GM23338 (cell line): Measurements from ENCODE around the gene TMEM245. TPM values are rescaled to one million over a fixed set of nuclear protein-coding genes. Genes with fewer than 3 reads are reported as not detected.

Experiments
- ATAC-seq: fragments of 200-7000 bp; cut with Tn5 transposase; 3 replicates; pipeline ENCODE4 v1.9.1; 2020
- DNase-seq: peaks from one replicate; pipeline ENCODE4 v3.0.0-alpha.2; 2015; ENCODE audit warnings: low spot score
- H2AFZ ChIP-seq: fragments of 200-600 bp; sonication (generic); 2 replicates; pipeline ENCODE4 v1.8.0; 2016; ENCODE audit warnings: antibody characterized with exemption, mild to moderate bottlenecking, moderate library complexity
- H3F3A ChIP-seq: fragments of 200-600 bp; sonication (generic); replicated peaks from 2 replicates; pipeline ENCODE4 v1.8.0; 2017; ENCODE audit warnings: antibody characterized with exemption, mixed run types, low read depth
- H3K27ac ChIP-seq: fragments of 200-600 bp; sonication (generic); 2 replicates; pipeline ENCODE4 v1.6.1; 2016; ENCODE audit warnings: low read depth
- H3K27me3 ChIP-seq: fragments of 200-600 bp; sonication (generic); 2 replicates; pipeline ENCODE4 v1.8.0; 2016; ENCODE audit warnings: mild to moderate bottlenecking, mixed run types, moderate library complexity; ENCODE audit not compliant: insufficient read depth
- H3K36me3 ChIP-seq: fragments of 200-600 bp; sonication (generic); 2 replicates; pipeline ENCODE4 v1.8.0; 2016; ENCODE audit warnings: mild to moderate bottlenecking; ENCODE audit not compliant: insufficient read depth
- H3K4me1 ChIP-seq: fragments of 200-600 bp; sonication (generic); 2 replicates; pipeline ENCODE4 v1.8.0; 2016; ENCODE audit warnings: mild to moderate bottlenecking, moderate library complexity; ENCODE audit not compliant: insufficient read depth
- H3K4me2 ChIP-seq: fragments of 200-600 bp; sonication (generic); 2 replicates; pipeline ENCODE4 v1.7.1; 2017; ENCODE audit warnings: mixed run types
- H3K4me3 ChIP-seq: fragments of 200-600 bp; sonication (generic); 2 replicates; pipeline ENCODE4 v1.6.1; 2016; ENCODE audit warnings: mixed run types
- H3K79me2 ChIP-seq: fragments of 200-600 bp; sonication (generic); replicated peaks from 2 replicates; pipeline ENCODE4 v1.8.0; 2017; ENCODE audit warnings: mild to moderate bottlenecking; ENCODE audit not compliant: insufficient read depth
- H3K9me2 ChIP-seq: fragments of 200-600 bp; sonication (generic); 2 replicates; pipeline ENCODE4 v1.8.0; 2017; ENCODE audit not compliant: insufficient read depth
- H4K20me1 ChIP-seq: fragments of 200-600 bp; sonication (generic); replicated peaks from 2 replicates; pipeline ENCODE4 v1.8.0; 2017; ENCODE audit warnings: mild to moderate bottlenecking; ENCODE audit not compliant: insufficient read depth
- H3K27ac Mint-ChIP-seq: 2 replicates; pipeline ENCODE4 v1.8.0; 2020; ENCODE audit warnings: inconsistent platforms, mild to moderate bottlenecking, moderate library complexity, mixed read lengths
- H3K27me3 Mint-ChIP-seq: 3 replicates; pipeline ENCODE4 v1.8.0; 2022; ENCODE audit warnings: low read depth, mild to moderate bottlenecking, moderate library complexity, mixed read lengths, inconsistent platforms; ENCODE audit not compliant: insufficient read depth, poor library complexity
- H3K36me3 Mint-ChIP-seq: 3 replicates; pipeline ENCODE4 v1.8.0; 2021; ENCODE audit warnings: low read depth, mild to moderate bottlenecking, inconsistent platforms, moderate library complexity, mixed read lengths
- H3K4me1 Mint-ChIP-seq: 3 replicates; pipeline ENCODE4 v1.8.0; 2020; ENCODE audit warnings: mild to moderate bottlenecking, inconsistent platforms, mixed read lengths
- H3K4me3 Mint-ChIP-seq: 3 replicates; pipeline ENCODE4 v1.8.0; 2021; ENCODE audit warnings: moderate library complexity, mild to moderate bottlenecking, inconsistent platforms, mixed read lengths
- H3K9me3 Mint-ChIP-seq: 3 replicates; pipeline ENCODE4 v1.8.0; 2020; ENCODE audit warnings: moderate library complexity, mild to moderate bottlenecking, inconsistent platforms, mixed read lengths
- CREB1 ChIP-seq: fragments of 250-450 bp; sonication (Bioruptor Pico); IDR thresholded peaks from 2 replicates; pipeline ENCODE4 v1.5.0; 2020; ENCODE audit warnings: low read depth, mild to moderate bottlenecking, moderate library complexity
- EZH2 ChIP-seq: fragments of 200-600 bp; sonication (generic); IDR thresholded peaks from one replicate; pipeline ENCODE4 v1.8.0; 2017; ENCODE audit warnings: antibody characterized with exemption, mild to moderate bottlenecking, low read depth; ENCODE audit not compliant: unreplicated experiment
- EZH2phosphoT487 ChIP-seq: fragments of 200-600 bp; sonication (generic); IDR thresholded peaks from one replicate; pipeline ENCODE4 v1.8.1; 2018; ENCODE audit warnings: antibody characterized with exemption; ENCODE audit not compliant: unreplicated experiment
- JUNB ChIP-seq: IDR thresholded peaks from one replicate; pipeline ENCODE4 v1.6.1; 2016; ENCODE audit warnings: antibody characterized with exemption; ENCODE audit not compliant: unreplicated experiment
- NANOG ChIP-seq: IDR thresholded peaks from 2 replicates; pipeline ENCODE4 v1.6.1; 2016; ENCODE audit warnings: antibody characterized with exemption, borderline replicate concordance
- POLR2AphosphoS5 ChIP-seq: IDR thresholded peaks from 2 replicates; pipeline ENCODE4 v1.6.1; 2016; ENCODE audit warnings: antibody characterized with exemption, low read depth
- STAT1 ChIP-seq: IDR thresholded peaks from one replicate; pipeline ENCODE4 v1.6.1; 2016; ENCODE audit warnings: antibody characterized with exemption; ENCODE audit not compliant: unreplicated experiment
- ZNF114 ChIP-seq: fragments of 250-450 bp; sonication (Bioruptor Pico); IDR thresholded peaks from 2 replicates; pipeline ENCODE4 v1.5.0; 2020; ENCODE audit warnings: mild to moderate bottlenecking, moderate library complexity
- ZNF331 ChIP-seq: fragments of 250-450 bp; sonication (Bioruptor Pico); IDR thresholded peaks from 2 replicates; pipeline ENCODE4 v1.5.0; 2020; ENCODE audit warnings: low read depth, mild to moderate bottlenecking, moderate library complexity
- polyA plus RNA-seq: library from polyadenylated mRNA; unstranded; fragments of >200 nt; fragmentation: Nextera tagmentation; extraction: Ambion mirVana; gene quantifications from 2 replicates; pipeline ENCODE4 v1.2.1, GENCODE V29; 2016
- total RNA-seq: library from RNA; depleted of rRNA; stranded (reverse); fragments of >200 nt; shearing (Covaris generic); gene quantifications from 2 replicates; pipeline ENCODE4 v1.2.3, GENCODE V29; 2014
- TF ChIP-seq, protein P1 (sequence below): IDR thresholded peaks from 2 replicates; pipeline ENCODE4 v1.6.1; 2016; ENCODE audit warnings: antibody characterized with exemption
- TF ChIP-seq, protein P2 (sequence below), 2 experiments: fragments of 200-600 bp in 1 of 2; sonication (generic) in 1 of 2; conservative IDR thresholded peaks; 2 replicates each; pipeline versions ENCODE4 v1.5.1 to v1.6.1; 2016 to 2017; ENCODE audit warnings: antibody characterized with exemption in 2 of 2, low read depth in 2 of 2, mild to moderate bottlenecking in 2 of 2, moderate library complexity in 1 of 2
- TF ChIP-seq, protein P3 (sequence below): IDR thresholded peaks from one replicate; pipeline ENCODE4 v1.6.1; 2018; ENCODE audit warnings: antibody characterized with exemption; ENCODE audit not compliant: unreplicated experiment

Gene TMEM245
- total and polyA plus RNA-seq, 2 experiments from 2014 or later: 17.3 to 64.1 TPM

DNA sequence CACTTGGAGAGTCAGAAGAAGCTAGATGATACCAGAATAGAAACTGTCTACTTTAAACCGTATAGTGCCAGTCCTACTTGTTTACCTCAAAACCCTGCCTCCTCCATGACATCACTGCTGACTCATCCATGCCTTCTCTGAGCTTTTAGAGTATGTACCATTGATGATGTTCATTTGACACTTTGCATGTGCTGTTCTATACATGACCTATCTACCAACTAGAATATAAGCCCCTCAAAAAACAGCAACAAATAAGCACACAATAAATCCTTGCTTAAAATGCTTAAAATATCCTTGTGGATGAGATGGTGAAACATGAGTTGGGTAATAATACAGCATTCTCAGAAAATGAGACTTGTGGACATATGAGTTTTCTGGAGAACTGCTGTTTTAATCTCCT lies 109.0 kb downstream of the TMEM245 start:
- Mint-ChIP-seq H3K4me1 (peaks cover 28% of the 10 kb centered on the region), H3K27ac (no peak overlapping the region), H3K9me3 (no peaks in the 10 kb centered on the region), H3K27me3 (peaks cover 13% of the 10 kb centered on the region), H3K4me3 (no peak overlapping the region), H3K36me3 (peaks cover 2% of the 10 kb centered on the region; the same call in 1 of the 3 replicates)
- Histone ChIP-seq H3F3A (peaks cover 6% of the 10 kb centered on the region), H3K79me2 (peaks cover 62% of the 10 kb centered on the region), H3K4me1 (peaks cover 23% of the 10 kb centered on the region), H3K4me3 (no peak overlapping the region), H3K36me3 (no peaks in the 10 kb centered on the region), H3K27me3 (peaks cover 13% of the 10 kb centered on the region), H3K9me2 (no peaks in the 10 kb centered on the region), H4K20me1 (peaks cover 23% of the 10 kb centered on the region), H2AFZ (no peak overlapping the region), H3K4me2 (no peak overlapping the region), H3K27ac (no peak overlapping the region)
- TF ChIP-seq, protein P1, sequence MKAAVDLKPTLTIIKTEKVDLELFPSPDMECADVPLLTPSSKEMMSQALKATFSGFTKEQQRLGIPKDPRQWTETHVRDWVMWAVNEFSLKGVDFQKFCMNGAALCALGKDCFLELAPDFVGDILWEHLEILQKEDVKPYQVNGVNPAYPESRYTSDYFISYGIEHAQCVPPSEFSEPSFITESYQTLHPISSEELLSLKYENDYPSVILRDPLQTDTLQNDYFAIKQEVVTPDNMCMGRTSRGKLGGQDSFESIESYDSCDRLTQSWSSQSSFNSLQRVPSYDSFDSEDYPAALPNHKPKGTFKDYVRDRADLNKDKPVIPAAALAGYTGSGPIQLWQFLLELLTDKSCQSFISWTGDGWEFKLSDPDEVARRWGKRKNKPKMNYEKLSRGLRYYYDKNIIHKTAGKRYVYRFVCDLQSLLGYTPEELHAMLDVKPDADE: no peak
- ATAC-seq (no peak), DNase-seq (no peak)

DNA sequence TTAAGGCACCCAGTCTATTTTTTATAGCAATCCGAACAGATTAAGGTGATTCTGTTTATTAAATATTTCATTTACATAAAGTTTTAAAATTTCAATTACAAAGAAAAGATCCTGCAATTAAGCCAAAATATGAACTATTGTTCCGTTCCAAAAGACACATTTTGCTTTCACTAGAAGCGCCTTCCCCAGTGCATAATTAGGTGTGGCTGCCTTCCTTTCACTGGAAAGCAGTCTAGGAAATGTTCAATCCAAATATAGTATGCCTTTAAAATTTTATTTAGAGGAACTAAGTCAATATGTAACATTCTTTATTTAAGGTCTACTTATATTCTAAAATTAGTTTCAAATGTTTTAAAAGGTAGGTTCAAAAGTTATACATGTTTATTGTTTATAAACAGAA lies 114.1 kb downstream of the TMEM245 start:
- Histone ChIP-seq H3K4me2 (no peak overlapping the region), H4K20me1 (peaks cover 12% of the 10 kb centered on the region), H3K27me3 (no peaks in the 10 kb centered on the region), H3K36me3 (peaks cover 7% of the 10 kb centered on the region), H3K4me1 (no peaks in the 10 kb centered on the region), H2AFZ (no peak overlapping the region), H3K79me2 (peaks cover 88% of the 10 kb centered on the region), H3F3A (no peaks in the 10 kb centered on the region), H3K9me2 (no peaks in the 10 kb centered on the region), H3K27ac (no peak overlapping the region), H3K4me3 (no peak overlapping the region)
- Mint-ChIP-seq H3K36me3 (peaks cover 32% of the 10 kb centered on the region), H3K27ac (no peak overlapping the region), H3K4me1 (peaks cover under 1% of the 10 kb centered on the region; the same call in 2 of the 3 replicates), H3K9me3 (peaks cover 26% of the 10 kb centered on the region), H3K27me3 (peaks cover 4% of the 10 kb centered on the region), H3K4me3 (no peak overlapping the region)
- no peak for DNase-seq
- ATAC-seq: no peak
- no peak for TF ChIP-seq JUNB
- TF ChIP-seq, protein P1: no peak
- no peak for TF ChIP-seq EZH2phosphoT487
- TF ChIP-seq POLR2AphosphoS5: no peak
- no peak for TF ChIP-seq CREB1 (CRISPR knock-in tag)
- TF ChIP-seq ZNF114 (CRISPR knock-in tag): no peak
- TF ChIP-seq NANOG: no peak
- no peak for TF ChIP-seq EZH2
- TF ChIP-seq STAT1: no peak
- TF ChIP-seq ZNF331 (CRISPR knock-in tag): no peak
- TF ChIP-seq, protein P2, sequence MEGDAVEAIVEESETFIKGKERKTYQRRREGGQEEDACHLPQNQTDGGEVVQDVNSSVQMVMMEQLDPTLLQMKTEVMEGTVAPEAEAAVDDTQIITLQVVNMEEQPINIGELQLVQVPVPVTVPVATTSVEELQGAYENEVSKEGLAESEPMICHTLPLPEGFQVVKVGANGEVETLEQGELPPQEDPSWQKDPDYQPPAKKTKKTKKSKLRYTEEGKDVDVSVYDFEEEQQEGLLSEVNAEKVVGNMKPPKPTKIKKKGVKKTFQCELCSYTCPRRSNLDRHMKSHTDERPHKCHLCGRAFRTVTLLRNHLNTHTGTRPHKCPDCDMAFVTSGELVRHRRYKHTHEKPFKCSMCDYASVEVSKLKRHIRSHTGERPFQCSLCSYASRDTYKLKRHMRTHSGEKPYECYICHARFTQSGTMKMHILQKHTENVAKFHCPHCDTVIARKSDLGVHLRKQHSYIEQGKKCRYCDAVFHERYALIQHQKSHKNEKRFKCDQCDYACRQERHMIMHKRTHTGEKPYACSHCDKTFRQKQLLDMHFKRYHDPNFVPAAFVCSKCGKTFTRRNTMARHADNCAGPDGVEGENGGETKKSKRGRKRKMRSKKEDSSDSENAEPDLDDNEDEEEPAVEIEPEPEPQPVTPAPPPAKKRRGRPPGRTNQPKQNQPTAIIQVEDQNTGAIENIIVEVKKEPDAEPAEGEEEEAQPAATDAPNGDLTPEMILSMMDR (conservative IDR thresholded peaks at IDR 0.05; ENCODE audit: low read depth in 2 of 2): no peak
- TF ChIP-seq, protein P3, sequence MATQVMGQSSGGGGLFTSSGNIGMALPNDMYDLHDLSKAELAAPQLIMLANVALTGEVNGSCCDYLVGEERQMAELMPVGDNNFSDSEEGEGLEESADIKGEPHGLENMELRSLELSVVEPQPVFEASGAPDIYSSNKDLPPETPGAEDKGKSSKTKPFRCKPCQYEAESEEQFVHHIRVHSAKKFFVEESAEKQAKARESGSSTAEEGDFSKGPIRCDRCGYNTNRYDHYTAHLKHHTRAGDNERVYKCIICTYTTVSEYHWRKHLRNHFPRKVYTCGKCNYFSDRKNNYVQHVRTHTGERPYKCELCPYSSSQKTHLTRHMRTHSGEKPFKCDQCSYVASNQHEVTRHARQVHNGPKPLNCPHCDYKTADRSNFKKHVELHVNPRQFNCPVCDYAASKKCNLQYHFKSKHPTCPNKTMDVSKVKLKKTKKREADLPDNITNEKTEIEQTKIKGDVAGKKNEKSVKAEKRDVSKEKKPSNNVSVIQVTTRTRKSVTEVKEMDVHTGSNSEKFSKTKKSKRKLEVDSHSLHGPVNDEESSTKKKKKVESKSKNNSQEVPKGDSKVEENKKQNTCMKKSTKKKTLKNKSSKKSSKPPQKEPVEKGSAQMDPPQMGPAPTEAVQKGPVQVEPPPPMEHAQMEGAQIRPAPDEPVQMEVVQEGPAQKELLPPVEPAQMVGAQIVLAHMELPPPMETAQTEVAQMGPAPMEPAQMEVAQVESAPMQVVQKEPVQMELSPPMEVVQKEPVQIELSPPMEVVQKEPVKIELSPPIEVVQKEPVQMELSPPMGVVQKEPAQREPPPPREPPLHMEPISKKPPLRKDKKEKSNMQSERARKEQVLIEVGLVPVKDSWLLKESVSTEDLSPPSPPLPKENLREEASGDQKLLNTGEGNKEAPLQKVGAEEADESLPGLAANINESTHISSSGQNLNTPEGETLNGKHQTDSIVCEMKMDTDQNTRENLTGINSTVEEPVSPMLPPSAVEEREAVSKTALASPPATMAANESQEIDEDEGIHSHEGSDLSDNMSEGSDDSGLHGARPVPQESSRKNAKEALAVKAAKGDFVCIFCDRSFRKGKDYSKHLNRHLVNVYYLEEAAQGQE: no peak
